ENCODE data around the gene TEC.

- TF ChIP-seq CTCF (IDR thresholded peaks at IDR 0.05 in 8 of 11, conservative IDR thresholded peaks at IDR 0.05 in 3 of 11) (no peak), POLR2A (IDR thresholded peaks at IDR 0.05) (no peak)
Observed at GRCh38 chr4:48110452-48110978, 159.1 kb downstream of the TEC start.

Data from spleen (tissue), 7 donors.